HFFc6 (cell line): Measurements from ENCODE around the gene DDX41. TPM values are rescaled to one million over a fixed set of nuclear protein-coding genes. Genes with fewer than 3 reads are reported as not detected.
"Not testable (repeated sequence)": the region's sequence is repeated elsewhere in the genome, so short reads cannot be mapped to it uniquely, and the experiment has no call there.

Experiments used
- DNase-seq: peaks from one replicate; pipeline ENCODE4 v3.0.0-alpha.2; 2018
- H3K27ac Mint-ChIP-seq: 2 replicates; pipeline ENCODE4 v1.8.0; 2020; ENCODE audit warnings: mild to moderate bottlenecking, mixed read lengths
- H3K27me3 Mint-ChIP-seq: 2 replicates; pipeline ENCODE4 v1.8.0; 2021; ENCODE audit warnings: mild to moderate bottlenecking, moderate library complexity, mixed read lengths; ENCODE audit not compliant: insufficient read depth
- H3K36me3 Mint-ChIP-seq: 2 replicates; pipeline ENCODE4 v1.8.0; 2021; ENCODE audit warnings: low read depth, mixed read lengths
- H3K4me1 Mint-ChIP-seq: 2 replicates; pipeline ENCODE4 v1.8.0; 2020; ENCODE audit warnings: low read depth, mixed read lengths
- H3K4me3 Mint-ChIP-seq: 2 replicates; pipeline ENCODE4 v1.8.0; 2020; ENCODE audit warnings: mild to moderate bottlenecking, moderate library complexity, mixed read lengths
- H3K9me3 Mint-ChIP-seq: 2 replicates; pipeline ENCODE4 v1.8.0; 2020; ENCODE audit warnings: mild to moderate bottlenecking, mixed read lengths
- total RNA-seq, 6 experiments: library from RNA; stranded (reverse); fragmentation: NEBNext Ultra II Directional; extraction: Animal tissue kit (Norgen Biotek cat#: 25700); gene quantifications; 2 replicates in 1 of 6; 3 replicates in 5 of 6; pipeline ENCODE4 v1.2.3, GENCODE V29; 2021
- TF ChIP-seq, protein P1 (sequence below): fragments of 200-600 bp; sonication (generic); IDR thresholded peaks from 2 replicates; pipeline ENCODE4 v1.5.0; 2021; ENCODE audit warnings: antibody characterized with exemption, mild to moderate bottlenecking

The DDX41 gene
- total RNA-seq, 6 experiments from 2014 or later, result 83.8 to 105 (median 98.5) TPM

DNA sequence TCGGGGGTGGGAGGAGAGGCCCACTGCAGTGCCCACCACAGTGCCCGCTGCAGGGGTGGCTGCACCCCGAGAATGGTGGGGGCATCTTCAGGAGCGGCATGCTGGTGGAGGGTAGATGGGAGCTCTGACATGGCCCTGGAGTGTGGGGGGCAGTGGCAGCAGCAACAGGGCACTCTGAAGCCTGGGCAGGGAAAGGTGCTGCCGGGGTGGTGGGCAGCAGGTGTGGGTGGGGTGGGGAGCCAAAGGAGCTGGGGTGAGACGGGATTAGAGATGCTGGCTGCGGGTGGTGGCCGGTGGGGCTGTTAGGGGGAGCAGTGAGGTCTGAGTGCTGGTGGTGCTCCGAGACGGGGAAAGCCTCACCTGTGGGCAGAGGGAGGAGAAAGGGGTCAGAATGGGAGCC lies 19.6 kb upstream of the DDX41 start:
- Mint-ChIP-seq H3K27me3 (no peaks in the 10 kb centered on the region; the same call in 1 of the 2 replicates), H3K36me3 (peaks cover 15% of the 10 kb centered on the region), H3K27ac (no peak overlapping the region), H3K4me1 (peaks cover 26% of the 10 kb centered on the region), H3K9me3 (no peaks in the 10 kb centered on the region), H3K4me3 (no peak overlapping the region)
- no peak for DNase-seq
- TF ChIP-seq, protein P1, sequence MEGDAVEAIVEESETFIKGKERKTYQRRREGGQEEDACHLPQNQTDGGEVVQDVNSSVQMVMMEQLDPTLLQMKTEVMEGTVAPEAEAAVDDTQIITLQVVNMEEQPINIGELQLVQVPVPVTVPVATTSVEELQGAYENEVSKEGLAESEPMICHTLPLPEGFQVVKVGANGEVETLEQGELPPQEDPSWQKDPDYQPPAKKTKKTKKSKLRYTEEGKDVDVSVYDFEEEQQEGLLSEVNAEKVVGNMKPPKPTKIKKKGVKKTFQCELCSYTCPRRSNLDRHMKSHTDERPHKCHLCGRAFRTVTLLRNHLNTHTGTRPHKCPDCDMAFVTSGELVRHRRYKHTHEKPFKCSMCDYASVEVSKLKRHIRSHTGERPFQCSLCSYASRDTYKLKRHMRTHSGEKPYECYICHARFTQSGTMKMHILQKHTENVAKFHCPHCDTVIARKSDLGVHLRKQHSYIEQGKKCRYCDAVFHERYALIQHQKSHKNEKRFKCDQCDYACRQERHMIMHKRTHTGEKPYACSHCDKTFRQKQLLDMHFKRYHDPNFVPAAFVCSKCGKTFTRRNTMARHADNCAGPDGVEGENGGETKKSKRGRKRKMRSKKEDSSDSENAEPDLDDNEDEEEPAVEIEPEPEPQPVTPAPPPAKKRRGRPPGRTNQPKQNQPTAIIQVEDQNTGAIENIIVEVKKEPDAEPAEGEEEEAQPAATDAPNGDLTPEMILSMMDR, result no peak

DNA sequence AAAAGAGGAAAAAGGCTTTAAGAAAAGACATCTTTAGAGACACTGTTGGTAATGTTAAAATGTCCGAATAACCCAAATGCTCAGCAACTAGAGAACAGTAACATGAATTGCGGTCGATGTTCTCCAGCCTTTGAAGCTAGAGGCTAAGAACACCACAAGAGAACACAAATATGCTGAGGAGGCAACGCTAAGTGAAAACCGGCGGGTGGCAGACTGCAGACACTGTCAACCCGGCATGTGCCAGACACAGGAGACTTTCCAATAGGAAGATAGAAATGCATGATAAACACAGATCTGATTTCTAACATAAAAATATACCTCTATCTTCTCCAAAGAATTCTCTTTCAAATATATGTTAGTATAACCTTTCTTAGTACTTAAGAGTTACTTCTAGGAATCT lies 18.4 kb upstream of the DDX41 start:
- TF ChIP-seq, protein P1, result no peak
- no peak overlapping the region for H3K27ac Mint-ChIP-seq
- H3K4me3 Mint-ChIP-seq, result no peak overlapping the region
- H3K9me3 Mint-ChIP-seq, result no peaks in the 10 kb centered on the region
- H3K4me1 Mint-ChIP-seq, result peaks cover 26% of the 10 kb centered on the region
- H3K27me3 Mint-ChIP-seq, result no peaks in the 10 kb centered on the region; the same call in 1 of the 2 replicates
- DNase-seq, result no peak
- peaks cover 19% of the 10 kb centered on the region for H3K36me3 Mint-ChIP-seq

DNA sequence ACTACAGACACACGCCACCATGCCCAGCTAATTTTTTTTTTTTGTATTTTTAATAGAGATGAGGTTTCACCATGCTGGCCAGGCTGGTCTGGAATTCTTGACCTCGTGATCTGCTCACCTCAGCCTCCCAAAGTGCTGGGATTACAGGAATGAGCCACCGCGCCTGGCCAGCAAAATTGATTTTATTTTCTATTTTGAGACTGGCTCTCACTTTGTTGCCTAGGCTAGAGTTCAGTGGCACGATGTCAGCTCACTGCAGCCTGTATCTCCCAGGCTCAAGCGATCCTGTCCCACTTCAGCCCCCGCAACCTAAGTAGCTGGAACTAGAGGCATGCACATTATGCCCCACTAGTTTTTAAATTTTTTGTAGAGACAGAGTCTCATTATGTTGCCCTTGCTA lies 17.7 kb upstream of the DDX41 start:
- H3K27ac Mint-ChIP-seq, H3K9me3 Mint-ChIP-seq, H3K4me3 Mint-ChIP-seq, DNase-seq, H3K27me3 Mint-ChIP-seq: not testable (repeated sequence)
- Mint-ChIP-seq H3K4me1 (peaks cover 22% of the 10 kb centered on the region), H3K36me3 (peaks cover 19% of the 10 kb centered on the region)

DNA sequence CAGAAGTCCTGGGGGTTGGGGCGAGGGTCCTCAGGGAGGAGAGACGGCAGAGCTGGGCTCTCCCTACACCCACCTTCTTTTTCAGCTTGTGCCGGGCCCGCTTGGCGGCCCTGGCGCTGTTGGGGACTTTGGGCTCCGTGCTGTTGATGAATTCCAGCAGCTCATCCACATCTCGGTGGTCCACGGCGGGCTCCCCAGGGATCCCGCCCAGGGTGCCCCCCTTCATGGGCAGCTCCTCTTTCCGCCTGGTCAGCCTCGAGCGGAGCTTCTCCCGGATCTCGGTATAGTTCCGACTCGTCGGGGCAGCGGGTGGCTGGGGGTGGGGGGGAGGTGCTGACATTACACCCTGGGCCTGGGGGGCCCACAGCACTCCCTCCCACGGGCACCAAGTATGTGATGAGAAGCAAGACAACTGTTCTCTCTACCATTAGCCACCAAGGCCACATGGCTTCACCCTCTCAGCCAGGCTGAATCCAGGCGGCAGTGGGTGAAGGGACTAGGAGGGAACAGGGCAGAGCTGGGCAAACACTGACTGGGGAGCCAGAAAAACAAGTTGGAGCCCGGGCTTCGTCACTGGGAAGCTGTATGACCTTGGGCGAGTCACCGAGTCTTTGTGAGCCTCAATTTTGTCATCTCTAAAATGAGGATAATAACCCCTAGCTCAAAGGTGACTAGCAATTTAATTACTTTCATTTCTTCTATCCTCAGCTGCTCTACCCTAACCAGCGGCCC lies 14.6 kb upstream of the DDX41 start:
- H3K27me3 Mint-ChIP-seq, result no peaks in the 10 kb centered on the region; the same call in 1 of the 2 replicates
- DNase-seq, result no peak
- TF ChIP-seq, protein P1, result no peak
- H3K9me3 Mint-ChIP-seq, result no peaks in the 10 kb centered on the region
- peaks cover 12% of the 10 kb centered on the region for H3K36me3 Mint-ChIP-seq
- no peak overlapping the region for H3K4me3 Mint-ChIP-seq
- no peaks in the 10 kb centered on the region for H3K4me1 Mint-ChIP-seq
- no peak overlapping the region for H3K27ac Mint-ChIP-seq

DNA sequence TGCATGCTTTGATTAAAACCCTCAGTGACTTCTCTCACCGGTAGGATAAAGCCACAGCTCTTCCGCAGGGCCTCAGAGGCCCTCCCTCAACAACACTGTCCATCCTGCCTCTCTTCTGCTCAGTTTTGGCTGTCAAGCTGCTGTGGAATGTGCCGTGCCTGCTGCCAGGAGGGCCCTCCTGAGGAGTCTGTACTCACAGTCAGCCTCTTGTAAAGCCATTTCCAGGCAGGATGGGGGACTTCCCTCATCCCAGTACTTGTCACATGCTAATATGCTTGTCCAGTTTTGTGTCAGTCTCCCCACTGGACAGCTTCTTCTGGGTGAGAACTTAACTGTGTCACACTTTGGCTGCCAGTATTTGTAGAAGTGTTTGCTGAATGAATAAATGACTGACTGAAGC lies 13.9 kb upstream of the DDX41 start:
- Mint-ChIP-seq H3K4me3 (no peak overlapping the region), H3K27ac (no peak overlapping the region), H3K27me3 (no peaks in the 10 kb centered on the region; the same call in 1 of the 2 replicates), H3K9me3 (no peaks in the 10 kb centered on the region), H3K36me3 (peaks cover 12% of the 10 kb centered on the region), H3K4me1 (no peaks in the 10 kb centered on the region)
- no peak for DNase-seq
- TF ChIP-seq, protein P1, result no peak
